Central memory CD8-positive, alpha-beta T cell (primary cell): ENCODE measurements around the gene UBAP2.
"Not testable (repeated sequence)": the region's sequence is repeated elsewhere in the genome, so short reads cannot be mapped to it uniquely, and the experiment has no call there.

Source experiments
- ATAC-seq: fragments of 150-1000 bp; cut with Tn5 transposase; replicated peaks from 2 replicates; pipeline ENCODE4 v1.10.0; 2022; ENCODE audit warnings: mild to moderate bottlenecking, moderate FRiP score, moderate number of reproducible peaks; ENCODE audit not compliant: poor library complexity, severe bottlenecking; ENCODE audit errors: extremely low read depth
- DNase-seq, 2 donors: peaks; one replicate each; pipeline ENCODE4 v3.0.0; 2021; ENCODE audit warnings: low spot score in 2 of 2
- H3K27ac Mint-ChIP-seq: one replicate; pipeline ENCODE4 v1.8.0; 2022; ENCODE audit warnings: low read depth, mild to moderate bottlenecking, moderate library complexity, mixed read lengths
- H3K27me3 Mint-ChIP-seq: one replicate; pipeline ENCODE4 v1.8.0; 2022; ENCODE audit warnings: mixed read lengths
- H3K36me3 Mint-ChIP-seq: one replicate; pipeline ENCODE4 v1.8.0; 2022; ENCODE audit warnings: mild to moderate bottlenecking, moderate library complexity, mixed read lengths; ENCODE audit not compliant: insufficient read depth
- H3K4me1 Mint-ChIP-seq: one replicate; pipeline ENCODE4 v1.8.0; 2022; ENCODE audit warnings: mixed read lengths
- H3K4me3 Mint-ChIP-seq: one replicate; pipeline ENCODE4 v1.8.0; 2022; ENCODE audit warnings: mild to moderate bottlenecking, moderate library complexity, mixed read lengths
- H3K9me3 Mint-ChIP-seq: one replicate; pipeline ENCODE4 v1.8.0; 2022; ENCODE audit warnings: mixed read lengths

The UBAP2 gene

DNA sequence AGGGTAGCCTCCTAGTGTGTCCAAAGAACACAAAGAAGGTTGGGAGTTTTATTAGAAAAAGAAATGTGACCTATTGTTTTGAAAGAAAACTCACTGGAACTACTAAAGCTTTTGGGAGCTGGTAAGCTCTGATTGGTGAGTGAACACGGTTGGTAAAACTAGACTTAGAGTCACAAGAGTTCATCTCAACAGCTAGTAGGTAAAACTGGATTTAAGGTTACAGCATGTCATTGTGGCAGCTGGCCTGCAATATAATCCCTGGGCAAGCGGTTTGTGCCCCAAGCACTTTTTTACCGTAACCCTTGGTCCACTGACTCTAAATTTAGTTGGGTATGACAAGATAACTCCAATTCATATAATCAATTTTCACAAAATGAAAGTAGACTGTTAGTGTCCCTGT, 47.4 kb downstream of the UBAP2 start:
- Mint-ChIP-seq H3K4me1 (no peaks in the 10 kb centered on the region), H3K4me3 (no peak overlapping the region), H3K27me3 (no peaks in the 10 kb centered on the region), H3K36me3 (peaks cover 22% of the 10 kb centered on the region), H3K27ac (no peak overlapping the region), H3K9me3 (no peaks in the 10 kb centered on the region)
- ATAC-seq = no peak
- DNase-seq = no peak

DNA sequence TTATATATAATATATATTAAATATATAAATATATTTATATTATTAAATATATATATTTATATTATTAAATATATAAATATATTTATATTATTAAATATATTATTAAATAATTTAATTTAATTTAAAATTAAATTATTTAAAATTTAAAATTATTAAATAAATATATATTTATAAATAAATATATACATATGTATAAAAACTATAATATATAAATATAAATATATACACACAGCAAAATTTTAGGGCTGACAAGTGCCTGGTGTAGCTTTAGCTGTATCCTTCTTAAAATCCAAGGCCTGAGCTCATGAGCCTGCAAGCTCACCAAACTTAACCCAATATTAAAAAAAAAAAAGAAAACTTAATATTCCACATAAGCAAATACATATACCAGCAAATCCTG, 53.2 kb downstream of the UBAP2 start:
- H3K9me3 Mint-ChIP-seq = no peaks in the 10 kb centered on the region
- H3K27ac Mint-ChIP-seq = no peak overlapping the region
- DNase-seq (no peak), ATAC-seq (no peak)
- no peak overlapping the region for H3K4me3 Mint-ChIP-seq
- H3K36me3 Mint-ChIP-seq = peaks cover 41% of the 10 kb centered on the region
- no peaks in the 10 kb centered on the region for H3K27me3 Mint-ChIP-seq
- H3K4me1 Mint-ChIP-seq = no peaks in the 10 kb centered on the region

DNA sequence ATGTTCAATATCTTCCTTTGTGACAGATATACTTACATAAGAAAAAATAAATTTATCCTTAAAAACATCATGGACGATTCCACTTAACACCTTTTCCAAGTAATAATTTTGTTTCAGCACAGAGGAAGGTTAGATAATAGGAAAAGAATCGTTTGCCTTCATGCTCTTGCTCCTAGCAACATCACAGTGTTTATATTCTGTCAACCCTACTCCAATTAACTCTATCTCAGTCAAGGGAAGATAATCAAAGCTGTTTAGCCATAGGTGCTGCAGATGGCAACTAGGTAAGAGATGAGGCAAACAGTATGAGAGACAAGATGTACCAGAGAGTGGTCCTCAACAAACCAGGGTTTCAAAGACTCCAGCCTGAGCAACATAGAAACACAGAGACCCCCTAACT, 55.6 kb downstream of the UBAP2 start:
- H3K27me3 Mint-ChIP-seq = no peaks in the 10 kb centered on the region
- DNase-seq (no peak), ATAC-seq (no peak)
- H3K4me3 Mint-ChIP-seq = no peak overlapping the region
- peaks cover 4% of the 10 kb centered on the region for H3K4me1 Mint-ChIP-seq
- H3K36me3 Mint-ChIP-seq = peaks cover 43% of the 10 kb centered on the region
- no peaks in the 10 kb centered on the region for H3K9me3 Mint-ChIP-seq
- H3K27ac Mint-ChIP-seq = no peak overlapping the region

DNA sequence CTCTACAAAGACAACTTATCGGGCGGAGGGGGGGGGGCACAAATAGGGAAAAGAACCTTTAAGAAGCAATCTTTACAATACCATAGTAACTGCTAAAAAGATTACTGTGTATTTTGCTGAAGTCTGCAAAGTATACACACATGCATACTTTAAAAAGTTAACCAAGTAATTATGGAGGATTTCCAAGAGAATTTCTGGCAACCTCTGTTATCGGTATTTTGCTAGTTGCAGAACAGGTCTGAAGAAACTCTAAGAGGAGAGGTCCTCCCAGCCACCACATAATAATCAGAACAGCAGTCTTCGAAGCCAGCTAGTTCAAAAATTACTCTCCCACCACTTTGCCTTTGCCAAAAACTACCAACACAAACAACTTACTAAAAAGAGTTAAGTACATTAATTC, 56.1 kb downstream of the UBAP2 start:
- ATAC-seq = no peak

DNA sequence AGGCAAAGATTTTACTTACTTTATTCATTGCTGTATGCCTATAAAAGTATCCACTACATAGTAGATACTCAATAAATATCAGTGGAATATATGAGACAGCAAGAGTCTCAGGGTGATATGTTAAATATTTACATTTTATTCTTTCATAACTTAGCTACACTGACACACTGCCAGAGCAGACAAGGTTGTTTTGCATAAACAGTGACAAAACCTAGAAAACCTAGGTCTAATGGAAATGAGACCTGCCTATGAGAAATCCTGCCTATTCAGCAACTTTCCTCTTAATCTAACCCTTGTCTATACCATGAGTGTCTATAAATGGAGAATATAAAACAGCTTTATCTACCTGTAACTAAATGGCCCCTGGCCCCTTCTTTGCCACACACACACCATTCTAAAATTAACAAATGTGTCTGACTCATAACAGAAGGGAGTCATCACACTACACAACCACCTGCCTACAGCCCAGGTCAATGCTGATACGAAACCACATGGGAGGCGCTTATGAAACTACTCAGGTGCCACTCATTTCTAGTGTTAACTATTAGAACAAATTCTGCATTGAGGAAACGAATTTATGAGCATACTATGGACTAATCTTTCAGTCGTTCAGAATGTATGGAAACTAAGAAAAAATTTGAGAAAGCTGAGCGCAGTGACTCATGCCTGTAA, 60.3 kb downstream of the UBAP2 start:
- Mint-ChIP-seq H3K4me1 (peaks cover 4% of the 10 kb centered on the region), H3K9me3 (no peaks in the 10 kb centered on the region), H3K36me3 (peaks cover 34% of the 10 kb centered on the region), H3K27ac (peak overlapping the region; percentile 69), H3K27me3 (no peaks in the 10 kb centered on the region), H3K4me3 (no peak overlapping the region)
- ATAC-seq (peak; percentile 28), DNase-seq (no peak)

More for the DNA sequence above, 56.1 kb downstream of the UBAP2 start:
- no peak for DNase-seq
- Mint-ChIP-seq H3K4me1 (peaks cover 4% of the 10 kb centered on the region), H3K27ac (no peak overlapping the region), H3K27me3 (no peaks in the 10 kb centered on the region), H3K36me3 (peaks cover 42% of the 10 kb centered on the region), H3K9me3 (no peaks in the 10 kb centered on the region), H3K4me3 (no peak overlapping the region)

DNA sequence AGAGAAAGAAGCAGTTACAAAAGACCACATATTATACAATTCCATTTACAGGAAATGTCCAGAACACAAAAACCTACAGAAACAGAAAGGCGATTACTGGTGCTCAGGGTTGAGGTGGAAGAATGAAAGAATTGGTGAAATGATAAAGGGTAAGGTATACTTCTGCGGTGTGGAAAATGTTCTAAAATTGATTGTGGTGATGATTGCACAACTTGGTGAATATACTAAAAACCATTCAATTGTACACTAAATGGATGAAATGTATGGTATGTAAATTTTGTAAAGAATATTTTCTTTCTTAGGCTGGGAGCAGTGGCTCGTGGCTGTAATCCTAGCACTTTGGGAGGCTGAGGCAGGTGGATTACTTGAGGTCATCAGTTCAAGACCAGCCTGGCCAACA, 72.3 kb downstream of the UBAP2 start:
- ATAC-seq (no peak), DNase-seq (no peak)
- no peaks in the 10 kb centered on the region for H3K27me3 Mint-ChIP-seq
- no peaks in the 10 kb centered on the region for H3K4me1 Mint-ChIP-seq
- no peaks in the 10 kb centered on the region for H3K9me3 Mint-ChIP-seq
- peaks cover 11% of the 10 kb centered on the region for H3K36me3 Mint-ChIP-seq
- H3K4me3 Mint-ChIP-seq = no peak overlapping the region
- H3K27ac Mint-ChIP-seq = no peak overlapping the region

DNA sequence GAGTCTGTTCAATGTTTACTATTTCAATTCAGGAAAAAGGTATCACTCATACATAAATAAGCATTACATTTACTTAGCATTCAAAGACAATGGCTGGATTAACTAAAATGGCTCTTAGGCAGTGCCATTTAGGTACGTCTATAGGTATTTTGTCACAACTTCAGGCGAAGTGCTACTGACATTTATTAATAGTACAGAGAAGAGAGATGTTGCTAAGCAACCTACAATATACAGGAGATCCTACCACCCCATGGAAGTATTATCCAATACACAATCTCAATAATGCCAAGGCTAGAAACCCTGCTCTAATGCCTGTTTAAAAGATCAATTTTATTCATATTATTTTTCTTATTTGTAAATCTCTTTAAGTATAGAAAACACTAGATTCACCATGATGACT, 76.0 kb downstream of the UBAP2 start:
- no peak for DNase-seq
- H3K27ac Mint-ChIP-seq = no peak overlapping the region
- no peak overlapping the region for H3K4me3 Mint-ChIP-seq
- H3K36me3 Mint-ChIP-seq = peaks cover 20% of the 10 kb centered on the region
- H3K4me1 Mint-ChIP-seq = no peaks in the 10 kb centered on the region
- no peak for ATAC-seq
- H3K9me3 Mint-ChIP-seq = no peaks in the 10 kb centered on the region
- H3K27me3 Mint-ChIP-seq = no peaks in the 10 kb centered on the region

DNA sequence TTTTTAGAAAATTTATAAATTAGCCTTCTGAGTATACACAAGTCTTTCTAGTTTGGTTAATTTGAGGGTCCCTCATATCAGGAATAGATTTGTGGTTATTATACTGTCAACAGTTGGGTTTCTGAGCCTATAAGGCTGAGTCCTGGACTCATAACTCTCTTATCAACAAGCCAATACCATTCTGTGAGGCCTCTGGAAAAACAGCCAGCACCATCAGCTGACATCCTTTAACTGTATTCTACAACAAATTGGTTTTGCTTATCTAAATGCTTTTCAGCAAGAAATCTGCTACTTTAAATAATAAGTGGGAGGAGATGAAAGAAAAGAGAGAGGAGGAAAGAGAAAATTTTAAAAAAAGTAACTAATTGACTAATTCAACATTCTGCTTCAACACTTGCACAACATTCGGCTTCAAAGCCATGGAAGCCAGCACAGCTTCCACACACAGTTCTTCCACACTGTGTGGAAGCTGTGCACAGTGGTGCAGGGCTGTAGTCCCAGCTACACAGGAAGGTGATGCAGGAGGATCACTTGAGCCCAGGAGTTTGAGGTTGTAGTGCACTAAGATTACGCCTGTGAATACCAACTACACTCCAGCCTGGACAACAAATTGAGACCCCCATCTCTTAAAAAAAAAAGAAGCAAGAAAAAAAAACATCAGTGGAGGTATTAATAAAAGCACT, 84.5 kb downstream of the UBAP2 start:
- ATAC-seq (no peak), DNase-seq (no peak)
- Mint-ChIP-seq H3K36me3 (peaks cover 23% of the 10 kb centered on the region), H3K9me3 (no peaks in the 10 kb centered on the region), H3K27ac (no peak overlapping the region), H3K4me1 (no peaks in the 10 kb centered on the region), H3K4me3 (no peak overlapping the region), H3K27me3 (no peaks in the 10 kb centered on the region)

DNA sequence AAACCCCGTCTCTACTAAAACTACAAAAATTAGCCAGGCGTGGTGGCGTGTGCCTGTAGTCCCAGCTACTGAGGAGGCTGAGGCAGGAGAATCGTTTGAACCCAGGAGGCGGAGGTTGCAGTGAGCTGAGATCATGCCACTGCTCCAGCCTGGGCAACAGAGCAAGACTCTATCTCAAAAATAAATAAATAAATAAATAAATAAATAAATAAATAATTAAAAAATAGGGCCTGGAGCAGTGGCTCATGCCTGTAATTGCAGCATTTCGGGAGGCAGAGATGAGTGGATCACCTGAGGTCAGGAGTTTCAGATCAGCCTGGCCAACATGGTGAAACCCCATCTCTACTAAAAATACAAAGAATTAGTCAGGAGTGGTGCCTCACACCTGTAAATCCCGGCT, 86.2 kb downstream of the UBAP2 start:
- peaks cover 26% of the 10 kb centered on the region for H3K36me3 Mint-ChIP-seq
- DNase-seq, H3K9me3 Mint-ChIP-seq, H3K4me1 Mint-ChIP-seq, H3K27ac Mint-ChIP-seq, H3K4me3 Mint-ChIP-seq, ATAC-seq, H3K27me3 Mint-ChIP-seq: not testable (repeated sequence)

DNA sequence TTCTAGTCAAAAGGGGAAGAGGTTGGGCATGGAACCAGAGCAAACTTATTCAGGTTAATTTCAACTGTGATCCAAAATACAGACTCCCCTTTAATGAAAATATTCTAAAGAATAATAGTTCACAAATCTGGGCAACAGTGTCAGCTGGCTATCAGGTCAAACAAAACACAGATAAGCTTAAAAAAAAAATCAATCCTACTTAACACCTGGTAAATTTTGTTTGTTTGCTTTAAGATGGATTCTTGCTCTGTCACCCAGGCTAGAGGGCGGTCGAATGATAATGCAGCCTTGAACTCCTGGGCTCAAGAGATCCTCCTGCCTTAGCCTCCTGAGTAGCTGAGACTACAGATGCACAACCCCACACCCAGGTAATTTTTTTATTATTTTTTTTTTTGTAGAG, 89.0 kb downstream of the UBAP2 start:
- H3K27me3 Mint-ChIP-seq = no peaks in the 10 kb centered on the region
- ATAC-seq = no peak
- H3K4me1 Mint-ChIP-seq = no peaks in the 10 kb centered on the region
- no peak overlapping the region for H3K4me3 Mint-ChIP-seq
- no peak overlapping the region for H3K27ac Mint-ChIP-seq
- no peaks in the 10 kb centered on the region for H3K9me3 Mint-ChIP-seq
- H3K36me3 Mint-ChIP-seq = peaks cover 35% of the 10 kb centered on the region
- DNase-seq = no peak

DNA sequence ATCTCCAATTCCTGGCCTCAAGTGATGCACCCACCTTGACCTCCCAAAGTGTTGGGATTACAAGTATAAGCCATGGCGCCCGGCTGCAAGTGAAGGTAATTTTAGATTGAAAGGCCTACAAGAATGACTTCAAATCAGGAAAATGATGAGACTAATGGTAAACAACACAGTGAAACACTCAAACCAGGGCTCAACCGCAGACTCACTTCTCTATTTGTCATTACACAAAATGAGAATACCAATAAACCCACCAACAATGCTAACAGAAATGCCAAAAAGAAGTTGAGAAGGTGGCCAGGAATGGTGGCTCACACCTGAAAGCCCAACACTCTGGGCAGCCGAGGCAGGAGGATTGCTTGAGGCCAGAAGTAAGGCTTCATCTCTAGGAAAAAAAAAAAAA, 92.1 kb downstream of the UBAP2 start:
- no peak for DNase-seq
- no peaks in the 10 kb centered on the region for H3K4me1 Mint-ChIP-seq
- H3K4me3 Mint-ChIP-seq = no peak overlapping the region
- peaks cover 39% of the 10 kb centered on the region for H3K36me3 Mint-ChIP-seq
- H3K27me3 Mint-ChIP-seq = no peaks in the 10 kb centered on the region
- no peak overlapping the region for H3K27ac Mint-ChIP-seq
- no peak for ATAC-seq
- H3K9me3 Mint-ChIP-seq = no peaks in the 10 kb centered on the region

DNA sequence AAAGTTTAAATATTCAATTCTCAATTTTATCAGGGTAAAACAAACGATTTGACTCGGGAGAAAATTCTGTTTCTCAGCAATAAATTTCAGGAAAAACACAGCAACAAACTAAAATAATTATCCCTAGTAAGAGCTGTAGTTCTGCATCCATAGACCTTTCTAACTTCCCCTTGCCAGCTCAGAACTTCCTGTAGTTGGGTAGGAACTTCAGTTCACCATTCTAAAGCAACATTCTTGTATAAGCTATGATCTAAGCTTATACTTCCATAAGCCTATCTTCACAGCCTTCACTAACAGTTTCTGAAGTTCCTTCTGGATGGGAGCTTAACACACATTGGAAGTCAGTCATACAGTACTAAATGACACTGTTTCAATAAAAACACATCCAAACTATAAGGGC, 96.6 kb downstream of the UBAP2 start:
- Mint-ChIP-seq H3K9me3 (no peaks in the 10 kb centered on the region), H3K36me3 (peaks cover 37% of the 10 kb centered on the region), H3K4me1 (no peaks in the 10 kb centered on the region), H3K27me3 (no peaks in the 10 kb centered on the region), H3K27ac (no peak overlapping the region), H3K4me3 (no peak overlapping the region)
- ATAC-seq (no peak), DNase-seq (no peak)

DNA sequence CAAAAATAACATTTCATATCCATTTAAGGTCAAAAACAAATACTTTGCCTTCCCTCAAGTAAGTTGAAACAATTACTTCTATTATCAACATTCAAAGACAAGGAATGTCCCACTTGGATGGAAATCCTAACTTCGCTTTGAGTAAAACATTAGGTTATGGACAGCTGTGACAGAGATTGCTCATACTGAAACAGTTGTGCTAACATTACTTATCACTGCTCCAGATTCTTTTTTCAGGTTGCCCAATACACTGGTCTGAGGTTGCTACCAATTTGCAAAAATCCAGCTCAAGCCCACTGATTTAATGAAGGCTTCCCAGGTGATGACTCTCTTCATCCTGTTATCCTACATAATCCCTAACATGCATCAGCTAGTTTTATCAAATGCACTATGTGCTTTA, 98.3 kb downstream of the UBAP2 start:
- Mint-ChIP-seq H3K4me3 (no peak overlapping the region), H3K36me3 (peaks cover 34% of the 10 kb centered on the region), H3K27me3 (no peaks in the 10 kb centered on the region), H3K4me1 (no peaks in the 10 kb centered on the region), H3K27ac (no peak overlapping the region), H3K9me3 (no peaks in the 10 kb centered on the region)
- ATAC-seq (no peak), DNase-seq (no peak)
